K562 (cell line): Measurements from ENCODE around the gene AGO3. TPM values are rescaled to one million over a fixed set of nuclear protein-coding genes. Genes with fewer than 3 reads are reported as not detected.

Experiments
- ATAC-seq: fragments of 200-7000 bp; cut with Tn5 transposase; 3 replicates; pipeline ENCODE4 v1.9.1; 2020; ENCODE audit warnings: moderate library complexity
- BruUV-seq: library from RNA; stranded (reverse); fragments of 400-500 nt; replicated peaks from 2 replicates; lab custom pipeline; 2021; lab: Mats Ljungman, UMichigan
- CTCF ChIA-PET: fragments of 300-600 bp; formaldehyde crosslinking; extraction: SDS; loops from one replicate; lab custom pipeline; 2021; ENCODE audit warnings: low intra/inter-chr PET ratio; lab: Yijun Ruan, JAX
- POLR2A ChIA-PET: fragments of 300-600, 350-650 bp; sonication (Branson Sonifier 250); formaldehyde crosslinking; extraction: SDS; loops from one replicate; lab custom pipeline; 2021; ENCODE audit warnings: antibody characterized with exemption, inconsistent platforms; lab: Yijun Ruan, JAX
- DNase-seq, 4 experiments: peaks; one replicate each; pipeline versions ENCODE4 v3.0.0 to v3.0.0-alpha.2; 2011 to 2018; ENCODE audit warnings: low spot score in 3 of 4, mixed read lengths in 3 of 4; ENCODE audit errors: extremely low read depth in 1 of 4
- FAIRE-seq: peaks from 2 replicates; lab custom pipeline; 2011; peaks lifted over from hg19 to GRCh38; lab: Jason Lieb, UNC
- H2AFZ ChIP-seq: 2 replicates; pipeline ENCODE4 v1.6.0; 2011; ENCODE audit warnings: low read depth, low read length, control low read depth, inconsistent platforms
- H3K27ac ChIP-seq: fragments of 200-600 bp; 3 replicates; pipeline ENCODE4 v1.8.0; 2011; ENCODE audit warnings: low read depth, mild to moderate bottlenecking, control low read depth, inconsistent platforms, low read length, moderate library complexity, mixed read lengths; ENCODE audit errors: extremely low read depth
- H3K27me3 ChIP-seq, 2 experiments: fragments of 300-600 bp in 1 of 2; 2 replicates in 1 of 2; 3 replicates in 1 of 2; pipeline versions ENCODE4 v1.6.0 to v1.8.0; 2011; ENCODE audit warnings: inconsistent platforms in 2 of 2, low read length in 2 of 2, mild to moderate bottlenecking in 1 of 2, mixed read lengths in 1 of 2, moderate library complexity in 1 of 2; ENCODE audit not compliant: control insufficient read depth in 2 of 2, insufficient read depth in 2 of 2
- H3K36me3 ChIP-seq: fragments of 300-600 bp; 3 replicates; pipeline ENCODE4 v1.8.0; 2011; ENCODE audit warnings: mild to moderate bottlenecking, low read length, inconsistent platforms; ENCODE audit not compliant: control insufficient read depth, insufficient read depth
- H3K4me1 ChIP-seq, 2 experiments: fragments of 200-600 bp in 1 of 2; replicated peaks in 1 of 2; 2 replicates in 1 of 2; 3 replicates in 1 of 2; pipeline versions ENCODE4 v1.5.1 to v1.8.0; 2011; ENCODE audit warnings: inconsistent platforms in 2 of 2, low read length in 2 of 2, mild to moderate bottlenecking in 1 of 2, mixed read lengths in 1 of 2, moderate library complexity in 1 of 2; ENCODE audit not compliant: control insufficient read depth in 2 of 2, insufficient read depth in 2 of 2
- H3K4me2 ChIP-seq: 2 replicates; pipeline ENCODE4 v1.6.1; 2011; ENCODE audit warnings: low read length, control low read depth, inconsistent platforms, mixed read lengths; ENCODE audit not compliant: insufficient read depth
- H3K4me3 ChIP-seq: fragments of 200-600 bp; sonication (generic), shearing (Covaris generic); 2 replicates; pipeline ENCODE4 v1.5.1; 2016; ENCODE audit warnings: control low read depth, inconsistent platforms
- H3K79me2 ChIP-seq: fragments of 200-600 bp; 3 replicates; pipeline ENCODE4 v1.8.0; 2011; ENCODE audit warnings: low read length, inconsistent platforms; ENCODE audit not compliant: control insufficient read depth, insufficient read depth
- H3K9ac ChIP-seq, 2 experiments: 2 replicates each; pipeline versions ENCODE4 v1.6.0 to v1.6.1; 2011; ENCODE audit warnings: low read depth in 2 of 2, low read length in 2 of 2, control low read depth in 1 of 2, inconsistent platforms in 1 of 2, mild to moderate bottlenecking in 1 of 2, mixed read lengths in 1 of 2; ENCODE audit not compliant: insufficient read depth in 1 of 2
- H3K9me1 ChIP-seq: one replicate; pipeline ENCODE4 v1.6.0; 2011; ENCODE audit warnings: inconsistent platforms, mild to moderate bottlenecking, low read length, moderate library complexity; ENCODE audit not compliant: control insufficient read depth, insufficient read depth
- H3K9me3 ChIP-seq: replicated peaks from 2 replicates; pipeline ENCODE4 v1.5.1; 2011; ENCODE audit warnings: low read depth, low read length, inconsistent platforms; ENCODE audit not compliant: control insufficient read depth, insufficient read depth
- H4K20me1 ChIP-seq: replicated peaks from 2 replicates; pipeline ENCODE4 v1.6.1; 2011; ENCODE audit warnings: low read length, inconsistent platforms, mixed read lengths; ENCODE audit not compliant: control insufficient read depth, insufficient read depth
- ATF7 ChIP-seq: fragments of 450-650 bp; IDR thresholded peaks from 2 replicates; pipeline ENCODE4 v1.7.1; 2014; ENCODE audit warnings: mild to moderate bottlenecking, moderate library complexity
- CSDE1 ChIP-seq, 2 experiments: fragments of 450-650 bp; IDR thresholded peaks; 2 replicates each; pipeline ENCODE4 v1.6.1; 2016; ENCODE audit warnings: mild to moderate bottlenecking in 1 of 2
- FOXO4 ChIP-seq: fragments of 450-650 bp; formaldehyde crosslinking; IDR thresholded peaks from 2 replicates; pipeline ENCODE4 v1.4.0; 2020; ENCODE audit warnings: mild to moderate bottlenecking, moderate library complexity
- HMG20A ChIP-seq: fragments of 450-650 bp; formaldehyde crosslinking; conservative IDR thresholded peaks from 2 replicates; pipeline ENCODE4 v1.4.0; 2020; ENCODE audit warnings: mild to moderate bottlenecking, mixed read lengths
- NR3C1 ChIP-seq: sonication (generic); formaldehyde crosslinking; IDR thresholded peaks from 2 replicates; pipeline ENCODE4 v1.8.1; 2022; ENCODE audit warnings: missing genetic modification reagents
- SLC30A9 ChIP-seq: fragments of 250-450 bp; sonication (Bioruptor Pico); IDR thresholded peaks from 2 replicates; pipeline ENCODE4 v1.8.0; 2022; ENCODE audit warnings: mild to moderate bottlenecking, moderate library complexity
- TAF1 ChIP-seq: IDR thresholded peaks from 2 replicates; pipeline ENCODE4 v1.6.1; 2011; ENCODE audit warnings: mild to moderate bottlenecking, low read length, moderate library complexity; ENCODE audit not compliant: insufficient read depth, control insufficient read depth, severe bottlenecking; ENCODE audit errors: extremely low read depth
- TGIF2 ChIP-seq: sonication (generic); formaldehyde crosslinking; IDR thresholded peaks from 2 replicates; pipeline ENCODE4 v1.8.1; 2022; ENCODE audit warnings: mild to moderate bottlenecking, missing genetic modification reagents, moderate library complexity
- WHSC1 ChIP-seq: IDR thresholded peaks from one replicate; pipeline ENCODE4 v1.6.1; 2012; ENCODE audit warnings: low read length, control low read depth, inconsistent platforms
- ZFP30 ChIP-seq: fragments of 250-450 bp; sonication (Bioruptor Pico); IDR thresholded peaks from 2 replicates; pipeline ENCODE4 v1.8.0; 2022; ENCODE audit warnings: moderate library complexity, mild to moderate bottlenecking, inconsistent platforms, borderline replicate concordance
- ZNF175 ChIP-seq: fragments of 200-800 bp; sonication (Bioruptor generic); IDR thresholded peaks from 2 replicates; pipeline ENCODE4 v1.6.1; 2016; ENCODE audit warnings: low read depth, mild to moderate bottlenecking, missing genetic modification characterization, missing compliant biosample characterization
- WGBS: fragments of 100-300 bp; shearing (Covaris generic); methylation state at CpG from one replicate; pipeline ENCODE4 v1.1.6; 2016; ENCODE audit warnings: low coverage, mixed read lengths; ENCODE audit not compliant: insufficient coverage; ENCODE audit errors: missing lambda C conversion rate; 5-methylcytosine and 5-hydroxymethylcytosine counted together
- in situ Hi-C: fragments of 300-500 bp; cut with MboI; formaldehyde crosslinking; loops from 4 replicates; pipeline ENCODE4 v1.15.0; 2018; ENCODE audit warnings: inconsistent platforms, mixed read lengths
- intact Hi-C: fragments of 100-400 bp; cut with micrococcal nuclease; formaldehyde crosslinking; loops from 2 replicates; pipeline ENCODE4 v1.14.2; 2022
- polyA plus RNA-seq, 8 experiments: library from polyadenylated mRNA; depleted of rRNA in 4 of 8; stranded (reverse) in 5 of 8; unstranded in 3 of 8; fragments of >200 nt; fragmentation: Nextera tagmentation in 2 of 8; fragmentation: Illumina TruSeq in 1 of 8; extraction: Ambion mirVana in 2 of 8; extraction: Trizol in 1 of 8; gene quantifications; 2 replicates each; pipeline versions ENCODE4 v1.2.1 to v1.2.3, GENCODE V29; 2011 to 2014; ENCODE audit warnings: inconsistent platforms in 1 of 8, missing spikeins in 1 of 8
- total RNA-seq, 7 experiments: library from RNA; depleted of rRNA in 6 of 7; stranded (reverse); fragments of >200 nt in 6 of 7; fragmentation: Illumina TruSeq in 2 of 7; extraction: Trizol in 2 of 7; gene quantifications; 2 replicates each; pipeline versions ENCODE4 v1.2.1 to v1.2.3, GENCODE V29; 2011 to 2021; ENCODE audit warnings: low replicate concordance in 1 of 7
- TF ChIP-seq, protein P1 (sequence below), 2 experiments: fragments of 150-350 bp in 1 of 2; IDR thresholded peaks; 2 replicates each; pipeline ENCODE4 v1.6.1; 2012 to 2016; ENCODE audit warnings: low read depth in 2 of 2, low read length in 2 of 2, mild to moderate bottlenecking in 1 of 2, moderate library complexity in 1 of 2

Gene AGO3
- total and polyA plus RNA-seq, 9 of the 15 experiments (the other 6 are each of a cell fraction or from before 2014, with no cell fraction given), result 4.5 to 41.5 (median 22.7) TPM

- intact Hi-C loops, result loop anchor here (1.0 to 10.0 kb wide), 2 partner anchors 13 to 443 kb away; partner anchors contain the start of gene EVA1B
- BruUV-seq, result no TSS peak
- 1% methylated on average over 4 of the region's 4 CpGs for WGBS
- TF ChIP-seq ATF7, result peak; percentile 81
- TF ChIP-seq SLC30A9 (CRISPR knock-in tag), result no peak
- TF ChIP-seq TGIF2, result peak; percentile 69; the same call in 1 of the 2 replicates
- TF ChIP-seq FOXO4, result no peak
- TF ChIP-seq ZFP30 (CRISPR knock-in tag), result no peak
- no peak for TF ChIP-seq NR3C1
- TF ChIP-seq, protein P1, sequence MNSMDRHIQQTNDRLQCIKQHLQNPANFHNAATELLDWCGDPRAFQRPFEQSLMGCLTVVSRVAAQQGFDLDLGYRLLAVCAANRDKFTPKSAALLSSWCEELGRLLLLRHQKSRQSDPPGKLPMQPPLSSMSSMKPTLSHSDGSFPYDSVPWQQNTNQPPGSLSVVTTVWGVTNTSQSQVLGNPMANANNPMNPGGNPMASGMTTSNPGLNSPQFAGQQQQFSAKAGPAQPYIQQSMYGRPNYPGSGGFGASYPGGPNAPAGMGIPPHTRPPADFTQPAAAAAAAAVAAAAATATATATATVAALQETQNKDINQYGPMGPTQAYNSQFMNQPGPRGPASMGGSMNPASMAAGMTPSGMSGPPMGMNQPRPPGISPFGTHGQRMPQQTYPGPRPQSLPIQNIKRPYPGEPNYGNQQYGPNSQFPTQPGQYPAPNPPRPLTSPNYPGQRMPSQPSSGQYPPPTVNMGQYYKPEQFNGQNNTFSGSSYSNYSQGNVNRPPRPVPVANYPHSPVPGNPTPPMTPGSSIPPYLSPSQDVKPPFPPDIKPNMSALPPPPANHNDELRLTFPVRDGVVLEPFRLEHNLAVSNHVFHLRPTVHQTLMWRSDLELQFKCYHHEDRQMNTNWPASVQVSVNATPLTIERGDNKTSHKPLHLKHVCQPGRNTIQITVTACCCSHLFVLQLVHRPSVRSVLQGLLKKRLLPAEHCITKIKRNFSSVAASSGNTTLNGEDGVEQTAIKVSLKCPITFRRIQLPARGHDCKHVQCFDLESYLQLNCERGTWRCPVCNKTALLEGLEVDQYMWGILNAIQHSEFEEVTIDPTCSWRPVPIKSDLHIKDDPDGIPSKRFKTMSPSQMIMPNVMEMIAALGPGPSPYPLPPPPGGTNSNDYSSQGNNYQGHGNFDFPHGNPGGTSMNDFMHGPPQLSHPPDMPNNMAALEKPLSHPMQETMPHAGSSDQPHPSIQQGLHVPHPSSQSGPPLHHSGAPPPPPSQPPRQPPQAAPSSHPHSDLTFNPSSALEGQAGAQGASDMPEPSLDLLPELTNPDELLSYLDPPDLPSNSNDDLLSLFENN (IDR thresholded peaks at IDR 0.05; ENCODE audit: low read depth in 2 of 2, low read length in 2 of 2), result 0 out of 4 replicates have a peak, but pooled peaks of 1 of the 2 experiments have one; percentile 22
- no peak for TF ChIP-seq HMG20A
- no peak for TF ChIP-seq ZNF175
- no peak for TF ChIP-seq TAF1
- TF ChIP-seq WHSC1, result no peak
- no peak for TF ChIP-seq CSDE1 (IDR thresholded peaks at IDR 0.05)
Observed at GRCh38 chr1:35881850-35882273, 49.0 kb upstream of the AGO3 start.

More at GRCh38 chr1:35881850-35882273, 49.0 kb upstream of the AGO3 start:
- CTCF ChIA-PET, result no interaction called here
- Histone ChIP-seq H3K36me3 (no peaks in the 10 kb centered on the region), H3K27me3 (no peaks in the 10 kb centered on the region), H2AFZ (no peak overlapping the region), H3K79me2 (peaks cover 87% of the 10 kb centered on the region), H3K9me1 (peaks cover 6% of the 10 kb centered on the region), H3K4me3 (no peak overlapping the region), H4K20me1 (peaks cover 28% of the 10 kb centered on the region), H3K9me3 (no peaks in the 10 kb centered on the region), H3K9ac (no peak overlapping the region), H3K4me2 (peak overlapping the region; percentile 75), H3K4me1 (peaks cover 37 to 60% of the 10 kb centered on the region in 2 experiments), H3K27ac (peak overlapping the region; percentile 66; the same call in 2 of the 3 replicates)
- ATAC-seq, result peak; percentile 30
- peak; percentile 89 for FAIRE-seq
- DNase-seq, result peak in 3 of 4 experiments; percentile 34 to 83 (median 65)
- POLR2A ChIA-PET, result interaction anchor here (0.6 to 2.7 kb wide), 12 partner anchors 9 to 459 kb away, joined by 3 to 17 read pairs (median 3); partner anchors contain the start of genes AGO3 and CLSPN
- in situ Hi-C loops, result no loop called here
